ENCODE data around the gene ARMS2. TPM values are rescaled to one million over a fixed set of nuclear protein-coding genes. Genes with fewer than 3 reads are reported as not detected.

ARMS2 gene
- total RNA-seq, 1 donor from 2014 or later = not detected

- peak; percentile 42 for DNase-seq (ENCODE audit: low spot score)
Measured at GRCh38 chr10:122492999-122493481, 38.6 kb downstream of the ARMS2 start.

- DNase-seq (ENCODE audit: low spot score) = no peak
Measured at GRCh38 chr10:122493761-122494160, 39.3 kb downstream of the ARMS2 start.

- no peak for DNase-seq (ENCODE audit: low spot score)
Measured at GRCh38 chr10:122494173-122494820, 39.8 kb downstream of the ARMS2 start.

DNA sequence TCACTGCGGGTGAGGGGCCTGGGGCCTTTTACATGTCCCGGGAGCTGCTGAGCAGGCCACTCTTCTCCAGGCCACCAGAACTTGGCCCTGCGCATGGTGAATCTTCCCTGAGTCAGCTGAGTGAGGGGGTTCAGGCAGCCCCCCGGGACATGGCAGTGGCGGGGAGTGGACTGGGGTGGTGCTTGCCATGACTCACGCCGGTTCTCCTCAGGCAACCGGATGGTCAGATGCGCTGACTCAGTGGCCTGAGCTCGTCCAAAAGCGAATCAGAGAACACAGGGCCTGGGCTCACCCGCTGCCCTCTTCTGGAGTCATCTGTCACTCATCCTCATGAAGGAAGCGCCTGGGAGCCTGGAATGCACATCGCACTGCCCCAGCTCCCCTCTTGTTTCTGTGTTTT, 40.4 kb downstream of the ARMS2 start:
- DNase-seq (ENCODE audit: low spot score) = peak; percentile 32

DNA sequence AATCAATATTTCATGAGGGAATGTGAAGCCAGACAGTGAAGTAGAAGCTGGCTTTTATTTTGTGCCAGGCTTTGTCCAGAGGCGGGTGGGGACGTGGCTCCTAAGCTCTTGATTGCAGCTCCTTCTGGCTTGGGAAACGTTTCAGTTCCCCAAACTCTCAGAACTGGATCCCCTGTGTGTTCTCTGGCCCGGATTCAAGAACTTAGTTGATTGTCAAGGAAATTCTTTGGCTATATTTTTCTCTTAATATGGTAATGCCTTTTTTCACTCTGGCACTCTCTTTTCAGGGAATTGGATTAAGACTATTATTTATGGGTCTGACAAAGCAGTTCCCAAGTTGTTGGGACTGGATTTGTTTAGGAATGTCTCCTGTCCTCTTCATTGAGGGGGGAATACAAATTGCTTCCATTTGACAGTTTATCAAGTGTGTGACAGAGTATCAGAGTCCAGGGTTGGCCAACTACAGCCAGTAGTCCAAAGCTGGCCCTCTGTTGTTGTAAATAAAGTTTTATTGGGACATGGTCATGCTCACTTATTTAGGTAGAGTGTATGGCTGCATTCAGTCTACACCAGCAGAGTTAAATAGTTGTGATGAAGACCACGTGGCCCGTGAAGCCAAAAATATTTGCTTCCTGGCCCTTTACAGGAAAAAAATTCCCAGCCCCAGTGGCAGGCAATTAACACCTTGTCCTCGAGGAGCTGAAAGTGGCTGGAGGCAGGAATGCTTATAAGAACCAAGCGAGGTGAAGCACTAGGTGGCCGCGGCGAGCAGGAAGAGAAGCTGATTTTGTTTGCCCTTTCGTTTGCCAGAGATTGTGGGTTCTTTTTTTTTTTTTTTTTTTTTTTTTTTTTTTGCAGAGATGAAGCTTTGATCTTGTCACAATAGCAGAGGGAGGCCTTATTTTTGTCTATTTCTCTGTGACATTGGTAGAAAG, 41.2 kb downstream of the ARMS2 start:
- peak; percentile 85 for DNase-seq (ENCODE audit: low spot score)

GRCh38 chr10:122497241-122497640, 42.8 kb downstream of the ARMS2 start:
- DNase-seq (ENCODE audit: low spot score) = no peak

DNA sequence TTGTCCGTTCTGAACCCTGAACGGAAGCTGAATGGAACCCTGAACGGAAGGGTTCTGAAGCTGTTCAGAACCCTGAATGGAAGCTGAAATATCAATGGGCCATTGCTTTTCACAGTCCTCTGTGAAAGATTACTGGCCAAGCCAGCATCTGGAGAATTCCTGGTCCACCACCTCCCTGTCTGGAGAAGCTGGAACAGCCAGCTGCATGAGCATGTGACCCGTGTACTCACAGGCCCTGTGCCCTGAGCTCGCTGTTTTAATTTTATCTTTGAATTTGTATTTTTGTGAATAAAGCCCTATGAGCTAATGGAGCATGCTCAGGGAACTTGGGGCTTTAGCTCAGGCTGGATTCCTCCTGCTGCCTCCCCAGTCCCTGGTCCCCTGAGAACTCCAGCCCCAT, 44.1 kb downstream of the ARMS2 start:
- peak; percentile 50 for DNase-seq (ENCODE audit: low spot score)

DNA sequence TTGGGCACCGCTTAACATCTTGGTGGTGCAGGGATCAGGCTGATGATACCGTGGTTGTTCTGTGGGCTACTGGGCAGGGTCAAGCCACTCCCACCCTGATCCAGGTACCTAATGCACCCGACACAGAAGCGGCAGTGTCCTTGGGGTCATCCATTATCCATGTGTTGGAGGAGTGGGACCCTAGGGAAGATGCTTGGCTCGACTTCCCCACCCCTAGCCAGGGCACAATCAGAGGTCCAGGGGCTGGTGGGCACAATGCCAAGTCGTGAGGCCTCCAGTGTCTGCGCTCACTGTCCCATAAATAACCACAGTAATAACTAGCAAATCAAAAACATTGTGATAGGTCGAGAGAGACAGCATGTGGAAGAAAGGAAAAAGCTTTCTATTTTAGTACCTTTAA, 44.6 kb downstream of the ARMS2 start:
- DNase-seq (ENCODE audit: low spot score) = no peak

- DNase-seq (ENCODE audit: low spot score) = peak; percentile 92
Measured at GRCh38 chr10:122499491-122499941, 45.1 kb downstream of the ARMS2 start.

- DNase-seq (ENCODE audit: low spot score) = no peak
Measured at GRCh38 chr10:122500194-122500593, 45.7 kb downstream of the ARMS2 start.

DNA sequence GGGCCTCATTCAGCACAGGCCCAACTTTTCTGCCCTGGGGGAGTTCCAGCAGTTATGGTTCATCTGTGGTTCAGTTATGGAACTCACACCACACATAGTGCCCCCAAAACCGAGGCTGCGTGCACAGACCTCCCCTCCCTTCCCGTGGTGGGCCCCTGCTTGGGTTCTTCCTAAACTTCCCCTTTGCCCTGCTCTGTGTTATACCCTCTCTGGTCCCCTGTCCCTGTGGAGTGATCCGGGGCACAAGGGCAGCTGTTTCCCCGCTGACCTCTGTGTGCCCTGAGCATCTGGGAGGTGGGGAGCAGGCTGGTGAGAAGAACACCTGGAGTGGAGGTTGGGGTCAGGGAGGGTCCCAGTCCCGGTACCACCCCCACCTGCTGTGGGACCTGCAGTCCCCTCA, 46.3 kb downstream of the ARMS2 start:
- no peak for DNase-seq (ENCODE audit: low spot score)

DNA sequence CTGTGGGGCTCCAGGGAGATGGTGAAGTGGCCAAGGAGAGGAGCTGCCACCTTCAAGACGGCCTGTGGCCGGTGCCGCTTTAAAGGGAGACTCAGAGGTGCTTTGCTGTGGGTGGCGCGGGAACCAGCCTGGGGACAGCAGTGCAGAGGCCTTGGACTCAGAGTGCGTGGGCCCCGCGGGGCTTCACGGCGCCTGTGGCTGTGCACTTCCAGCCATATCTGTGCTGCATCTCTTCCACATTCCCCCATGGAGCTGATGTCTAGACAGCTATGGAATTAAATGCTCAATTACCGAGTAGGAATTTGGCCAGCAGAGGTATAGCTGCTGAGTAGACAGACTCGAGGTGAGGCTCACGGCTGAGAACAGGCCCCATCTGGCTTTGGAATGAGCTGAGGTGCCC, 48.6 kb downstream of the ARMS2 start:
- DNase-seq (ENCODE audit: low spot score) = no peak

DNA sequence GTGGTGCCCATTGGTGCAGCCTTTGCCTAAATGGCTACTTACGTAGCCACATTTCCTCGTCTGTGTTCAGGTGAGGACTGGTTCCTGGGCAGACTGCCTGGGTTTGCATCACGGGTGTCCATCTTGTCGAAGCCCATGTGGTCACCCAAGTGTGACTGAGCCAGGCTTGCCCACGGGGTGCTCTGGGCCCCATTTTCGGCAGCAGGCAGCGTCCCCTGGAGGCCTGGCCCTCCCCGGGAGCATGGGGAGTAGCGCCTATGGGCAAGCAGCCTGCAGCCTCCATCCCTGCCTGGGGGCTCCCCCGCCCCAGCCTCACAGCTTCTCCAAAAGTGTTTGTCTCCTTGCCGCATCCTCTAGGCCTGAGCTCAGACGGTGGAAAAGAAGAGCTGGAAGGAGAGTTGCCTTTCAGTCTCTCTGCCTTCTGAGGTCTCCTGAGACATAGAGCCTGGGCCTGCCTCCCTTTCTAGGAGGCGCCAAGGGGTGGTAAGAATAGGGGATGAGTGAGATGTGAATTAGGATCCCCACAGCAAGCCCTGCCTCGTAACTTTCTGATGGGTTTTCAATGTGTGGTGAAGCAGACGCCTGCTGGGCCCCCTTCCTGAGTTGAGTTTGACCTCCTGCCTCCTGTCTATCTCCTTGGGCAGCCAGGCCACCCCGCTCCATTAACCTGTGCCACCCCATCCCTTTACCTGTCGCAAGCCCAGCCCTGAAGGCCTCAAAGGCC, 49.6 kb downstream of the ARMS2 start:
- no peak for DNase-seq (ENCODE audit: low spot score)

DNA sequence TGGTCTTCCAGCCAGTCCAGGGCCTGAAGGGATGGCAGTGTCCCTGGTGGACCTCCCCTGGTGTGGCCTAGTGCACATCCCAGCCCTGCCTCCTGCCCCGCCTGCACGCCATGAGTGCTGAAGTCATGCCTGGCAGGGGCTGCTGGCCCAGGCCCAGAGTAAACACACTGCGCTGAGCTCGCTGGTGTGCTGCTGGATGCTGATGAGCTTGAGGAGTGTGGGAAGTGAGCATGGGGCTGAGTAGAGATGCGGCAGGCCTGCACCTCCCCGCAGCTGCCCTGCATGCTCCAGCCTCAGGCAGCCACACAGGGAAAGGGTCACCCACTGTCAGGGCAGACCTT, 50.1 kb downstream of the ARMS2 start:
- peak; percentile 94 for DNase-seq (ENCODE audit: low spot score)

DNA sequence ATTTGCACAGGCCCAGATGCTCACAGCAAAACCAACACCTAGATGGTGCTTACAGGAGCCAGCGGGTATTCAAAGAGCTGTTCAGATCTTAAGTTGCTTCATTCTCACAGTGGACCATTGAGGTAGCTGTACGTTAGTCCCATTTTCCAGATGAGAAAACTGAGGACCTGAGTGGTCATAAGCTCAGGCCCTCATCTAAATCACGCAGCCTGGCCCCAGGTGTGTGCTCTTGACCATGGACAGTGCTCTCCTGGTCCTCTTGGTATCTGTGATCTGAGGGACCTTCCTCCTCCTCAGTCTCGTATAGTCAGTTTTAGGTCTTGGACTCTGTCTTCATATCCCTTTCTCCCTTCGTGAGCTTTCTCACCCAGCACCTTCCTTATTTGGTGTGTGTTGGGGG, 50.6 kb downstream of the ARMS2 start:
- no peak for DNase-seq (ENCODE audit: low spot score)

GRCh38 chr10:122505885-122506645, 51.6 kb downstream of the ARMS2 start:
- DNase-seq (ENCODE audit: low spot score) = no peak

Other genes starting within 250 kb of the ARMS2 start
- not detected for gene BTBD16, start 183.4 kb upstream of the ARMS2 start, total RNA-seq (ENCODE audit: insufficient read depth, low replicate concordance)
- 32.3 TPM for gene PLEKHA1, start 79.9 kb upstream of the ARMS2 start, total RNA-seq (ENCODE audit: insufficient read depth, low replicate concordance)
- 401 TPM for gene HTRA1, start 6.9 kb downstream of the ARMS2 start, total RNA-seq (ENCODE audit: insufficient read depth, low replicate concordance)
- gene DMBT1, start 106.1 kb downstream of the ARMS2 start, total RNA-seq (ENCODE audit: insufficient read depth, low replicate concordance) = 0.24 TPM
- 1.2 TPM for gene C10orf120, start 245.2 kb downstream of the ARMS2 start, total RNA-seq (ENCODE audit: insufficient read depth, low replicate concordance)

Measured in umbilical cord (tissue), 2 donors.